NCI-H345 treated with DMSO at 0.1 percent for 48 hours (cell line): ENCODE results near the gene GSE1.
A peak's percentile ranks its signal among the peaks of the same experiment; 100 is the strongest.

Experiments
- DNase-seq: peaks from one replicate; lab custom pipeline; 2025; ENCODE audit not compliant: unreplicated experiment; lab: John Stamatoyannopoulos, UW

The GSE1 gene

DNA sequence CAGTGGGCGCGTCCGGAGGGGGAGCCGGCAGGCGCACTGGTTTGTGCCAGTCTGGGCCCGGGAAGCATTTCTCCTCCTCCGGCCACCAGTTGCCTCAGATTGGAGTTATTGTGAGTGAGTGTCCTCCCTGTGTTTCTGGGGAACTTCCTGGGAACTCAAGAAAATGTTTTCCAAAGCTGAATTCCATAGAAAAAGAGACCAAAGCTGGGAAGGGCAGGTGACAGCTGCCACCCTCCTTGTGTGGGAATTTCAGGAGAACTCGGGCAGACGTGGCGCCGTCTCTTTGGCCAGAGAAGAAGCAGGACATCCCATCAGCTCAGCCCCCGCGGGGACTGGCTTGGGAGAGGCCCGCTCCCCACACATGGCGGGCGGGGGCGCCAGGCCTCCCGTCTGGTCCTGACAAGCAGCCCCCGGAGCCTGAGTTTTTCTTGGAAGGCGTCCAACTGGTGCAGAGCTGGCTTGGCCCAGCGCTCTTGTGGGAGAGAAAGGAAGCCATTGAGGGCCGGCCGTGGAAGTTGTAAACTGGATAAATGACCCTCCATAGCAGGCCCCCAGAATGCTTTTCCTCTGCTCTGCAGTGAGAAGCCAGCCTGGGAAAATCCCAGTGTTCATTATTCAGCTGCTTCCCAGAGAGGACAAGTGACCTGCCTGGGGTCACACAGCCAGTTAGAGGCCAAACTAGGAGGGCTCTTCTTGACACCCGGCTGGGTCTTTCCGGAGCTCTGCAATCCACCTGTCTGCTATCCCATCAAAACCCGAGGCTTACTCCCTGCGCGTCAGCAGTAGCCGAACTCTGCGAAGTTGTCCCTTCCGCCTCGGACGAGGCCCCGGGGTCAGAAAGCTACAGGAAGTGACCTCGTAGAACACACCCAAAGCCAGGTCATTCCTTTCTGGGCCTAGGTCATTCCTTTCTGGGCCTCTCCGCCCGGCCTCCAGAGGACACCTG is 39.2 kb upstream of the GSE1 start:
- DNase-seq, result no peak

DNA sequence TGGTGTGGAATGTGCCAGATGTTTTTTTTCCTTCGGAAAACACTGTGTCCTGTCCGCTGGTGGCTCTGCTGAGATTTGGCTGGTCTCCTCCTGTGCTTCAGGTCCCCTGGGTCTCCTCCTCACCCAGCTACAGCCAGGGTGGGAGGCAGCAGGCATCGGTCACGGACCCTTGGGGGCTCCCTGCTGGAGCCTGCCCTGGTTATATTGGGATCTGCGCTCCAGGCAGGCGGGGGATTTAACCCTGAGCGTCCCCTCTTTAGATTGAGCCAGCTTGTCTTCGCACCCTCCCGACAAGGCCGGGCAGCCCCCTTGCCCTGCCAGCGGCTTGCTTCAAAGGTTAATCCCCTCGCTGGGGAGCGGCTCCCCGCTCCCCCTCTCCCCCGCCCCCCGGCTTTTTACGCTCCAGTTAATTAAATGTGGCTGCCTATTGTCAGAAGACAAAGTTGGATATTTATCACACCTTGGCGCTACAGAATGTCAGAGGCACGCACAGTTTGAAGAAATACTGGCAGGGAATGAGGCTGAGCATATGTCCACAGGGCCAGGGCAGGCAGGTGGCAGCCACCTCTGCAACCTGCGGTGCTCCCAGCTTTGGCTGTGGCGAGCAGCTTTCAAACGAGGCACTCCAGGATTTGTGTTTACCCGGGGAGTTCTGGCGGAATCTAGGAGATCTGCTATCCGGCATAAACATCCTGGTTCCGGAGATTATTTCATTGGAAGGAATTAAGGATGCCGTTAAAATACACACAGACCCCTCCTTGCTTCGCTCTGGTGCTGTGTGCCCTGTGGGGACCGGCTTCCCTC is 38.2 kb upstream of the GSE1 start:
- DNase-seq, result peak; percentile 55

DNA sequence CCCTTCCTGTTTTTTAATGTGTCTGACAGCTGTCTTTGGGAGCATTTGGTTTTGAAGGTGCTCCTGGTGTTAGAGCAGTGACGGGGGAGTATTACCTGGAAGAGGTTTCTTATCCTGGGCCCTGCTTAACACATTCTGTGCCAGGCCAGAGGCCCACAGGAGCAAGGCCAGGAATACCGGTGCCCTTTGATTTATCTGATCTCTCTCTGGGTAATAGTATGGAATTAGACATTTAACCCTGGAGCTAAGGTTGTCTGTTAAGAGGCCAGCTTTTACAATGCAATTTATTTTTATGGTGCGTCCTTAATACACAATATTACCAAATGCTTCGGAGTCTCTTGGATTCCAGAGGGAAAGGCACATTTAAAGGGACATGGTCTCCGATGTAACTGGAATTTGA is 37.2 kb upstream of the GSE1 start:
- DNase-seq, result no peak

DNA sequence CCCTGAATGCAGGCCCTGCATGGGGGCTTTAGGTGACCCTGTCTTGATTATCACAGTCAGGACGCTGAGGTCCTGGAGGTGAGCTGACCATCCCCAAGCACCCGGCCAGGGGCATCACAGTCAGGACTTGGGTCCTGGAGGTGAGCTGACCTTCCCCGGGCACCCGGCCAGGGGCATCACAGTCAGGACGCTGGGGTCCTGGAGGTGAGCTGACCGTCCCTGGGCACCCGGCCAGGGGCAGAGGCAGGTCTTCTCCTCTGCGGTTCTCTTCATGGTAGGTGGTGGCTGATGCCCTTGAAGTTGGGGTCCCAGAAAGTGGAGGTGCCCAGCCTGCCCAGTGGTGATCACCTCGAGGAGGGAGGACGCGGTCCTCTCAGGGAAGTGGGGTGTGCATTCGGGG is 36.2 kb upstream of the GSE1 start:
- DNase-seq, result no peak

DNA sequence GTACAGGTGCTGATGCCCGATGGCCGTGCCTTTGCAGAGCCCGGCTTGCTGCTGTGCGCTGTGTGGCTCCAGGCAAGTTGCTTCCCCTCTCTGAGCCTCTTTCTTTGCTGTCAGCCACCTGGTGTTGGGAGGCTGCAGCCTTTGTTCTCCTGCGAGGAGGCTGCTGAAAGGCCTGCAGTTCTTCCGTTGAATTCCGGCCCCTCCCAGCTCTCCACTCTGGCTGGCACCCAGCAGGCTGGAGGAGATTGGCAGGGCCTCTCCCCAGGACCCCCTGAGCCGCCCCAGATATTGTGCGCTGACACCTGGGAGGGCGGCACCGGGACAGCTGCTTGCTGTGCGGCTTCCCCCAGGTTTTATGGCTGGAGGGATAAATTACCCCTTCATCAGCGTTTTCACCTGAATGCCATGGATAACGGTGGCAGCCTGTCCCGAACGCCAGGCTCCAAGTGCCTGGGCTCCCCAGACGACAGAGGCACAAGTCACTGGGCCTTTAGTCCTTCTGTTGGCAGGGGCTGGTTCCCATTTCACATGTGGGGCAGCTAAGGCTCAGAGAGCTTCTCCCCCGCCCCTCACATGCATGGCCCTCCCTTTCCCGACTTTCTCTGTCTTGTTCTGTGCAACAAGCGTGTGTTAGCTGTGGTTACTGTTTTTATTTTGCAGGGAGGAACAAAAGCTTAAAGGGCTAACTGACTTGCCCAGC is 35.1 kb upstream of the GSE1 start:
- peak; percentile 57 for DNase-seq

DNA sequence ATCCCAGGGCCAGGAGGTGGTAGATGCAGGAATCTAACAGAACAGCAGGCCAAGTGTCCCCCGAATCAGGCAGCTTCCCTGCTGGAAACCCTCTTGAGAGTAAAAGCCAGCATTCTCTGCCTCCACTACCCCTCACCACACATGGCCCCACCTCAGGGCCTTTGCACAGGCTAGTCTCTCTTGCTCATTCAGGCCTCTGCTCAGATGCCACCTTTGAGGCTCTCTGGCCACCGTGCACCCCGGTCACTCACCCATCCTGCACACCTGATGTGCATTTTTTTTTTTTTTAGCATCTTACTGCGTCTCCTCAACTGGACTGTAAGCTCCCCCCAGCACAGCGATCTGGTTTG is 34.5 kb upstream of the GSE1 start:
- DNase-seq, result no peak

DNA sequence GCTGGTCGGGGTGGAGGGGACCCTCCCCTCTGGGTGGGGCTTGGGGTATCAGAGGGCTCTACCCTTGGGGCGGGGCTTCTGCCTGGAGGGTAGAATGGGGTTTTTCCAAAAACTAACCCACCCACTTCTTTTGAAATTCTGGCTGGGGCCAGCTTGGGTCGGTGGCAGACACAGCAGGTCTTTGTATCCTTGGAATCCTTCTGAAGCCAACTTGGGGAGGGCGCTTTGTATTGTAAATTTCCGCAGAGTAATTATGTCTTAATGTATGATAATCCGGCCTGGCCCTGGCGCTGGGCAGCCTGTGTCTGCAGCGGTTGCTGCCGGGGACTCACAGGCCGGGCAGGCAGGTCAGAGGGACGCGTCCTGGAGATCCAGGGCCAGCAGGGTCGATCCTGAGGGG is 33.9 kb upstream of the GSE1 start:
- no peak for DNase-seq

DNA sequence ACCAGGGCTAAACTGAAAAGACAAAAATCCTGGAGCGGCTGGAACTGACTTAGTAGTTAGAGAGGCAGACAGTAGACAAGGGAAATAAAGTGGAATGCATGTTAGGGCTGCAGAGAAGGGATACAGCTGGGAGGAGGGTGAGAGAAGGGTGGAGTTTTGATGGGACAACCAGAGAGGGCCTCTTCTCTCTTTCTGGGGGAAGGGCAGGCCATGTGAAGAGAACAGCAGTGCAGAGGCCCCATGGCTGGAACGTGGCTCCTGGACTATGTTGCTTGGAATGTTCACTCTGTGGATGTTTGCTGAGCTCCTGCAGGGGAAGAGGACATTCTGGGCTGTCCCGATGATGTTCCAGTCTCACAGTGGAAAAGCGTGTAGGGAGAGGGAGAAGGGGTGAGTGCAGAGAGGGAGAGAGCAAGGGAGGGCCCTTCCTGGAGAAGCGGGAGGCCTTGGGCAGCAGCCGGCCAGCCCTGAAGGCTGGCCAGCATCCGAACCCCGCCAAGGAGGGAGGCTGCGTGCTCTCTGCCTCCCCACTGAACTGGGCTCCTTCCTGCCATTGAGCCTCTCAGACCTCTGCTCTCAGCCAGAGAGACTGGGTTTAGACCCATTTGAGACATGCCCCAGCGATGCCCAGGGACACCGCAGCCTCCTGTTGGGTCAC is 33.1 kb upstream of the GSE1 start:
- DNase-seq, result no peak

DNA sequence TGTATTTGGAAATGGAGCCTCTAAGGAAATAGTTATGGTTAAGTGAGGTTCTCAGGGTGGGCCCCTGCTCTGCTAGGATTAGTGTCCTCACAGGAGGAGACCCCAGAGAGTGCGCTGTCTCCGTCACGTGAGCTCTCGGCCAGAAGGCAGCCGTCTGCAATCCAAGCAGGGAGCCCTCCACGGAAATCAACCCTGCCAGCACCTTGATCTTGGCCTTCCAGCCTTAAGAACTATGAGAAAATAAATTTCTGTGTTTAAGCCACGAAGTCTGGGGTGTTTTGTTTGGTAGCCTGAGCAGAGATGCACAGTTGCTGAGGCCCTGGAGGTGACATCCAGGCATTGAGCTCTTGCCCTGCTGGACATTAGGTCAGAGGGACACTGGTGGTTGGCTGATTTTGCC is 32.4 kb upstream of the GSE1 start:
- no peak for DNase-seq

DNA sequence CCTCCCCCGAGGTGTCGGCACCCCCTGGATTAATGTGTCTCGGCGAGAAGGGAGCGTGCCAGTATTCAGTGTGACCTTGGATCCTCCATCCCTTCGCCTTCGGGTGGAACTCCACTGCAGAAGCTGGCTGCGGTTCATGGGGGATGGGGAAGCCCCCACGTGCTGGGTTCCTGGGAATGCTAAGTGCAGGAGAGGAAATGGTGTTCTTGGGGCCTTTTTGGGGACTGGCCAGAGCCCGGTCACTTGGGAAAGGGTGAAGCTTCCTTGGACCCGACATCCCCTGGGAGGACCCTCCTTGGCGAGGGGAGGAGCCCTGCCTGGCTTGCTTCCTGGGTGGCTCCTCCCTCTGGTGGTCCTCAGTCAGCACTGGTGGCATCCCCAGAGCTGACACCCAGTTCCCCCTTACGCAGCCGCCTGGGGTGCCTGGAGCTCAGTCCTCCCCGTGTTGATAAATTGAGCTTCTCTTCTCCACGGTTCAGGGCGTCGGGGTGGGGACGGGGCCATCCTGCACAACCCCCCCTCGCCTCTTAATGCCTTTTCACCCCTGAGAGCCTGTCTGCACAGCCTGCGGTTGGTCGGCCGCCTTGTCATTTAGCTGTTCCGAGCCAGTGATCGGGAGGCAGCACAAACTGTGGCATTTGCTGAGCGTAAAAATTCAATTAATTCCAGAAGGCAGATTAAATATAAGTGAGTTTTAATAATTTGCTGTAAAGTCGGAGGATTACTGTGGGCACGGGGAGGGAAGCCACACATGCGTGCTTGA is 30.7 kb upstream of the GSE1 start:
- no peak for DNase-seq

DNA sequence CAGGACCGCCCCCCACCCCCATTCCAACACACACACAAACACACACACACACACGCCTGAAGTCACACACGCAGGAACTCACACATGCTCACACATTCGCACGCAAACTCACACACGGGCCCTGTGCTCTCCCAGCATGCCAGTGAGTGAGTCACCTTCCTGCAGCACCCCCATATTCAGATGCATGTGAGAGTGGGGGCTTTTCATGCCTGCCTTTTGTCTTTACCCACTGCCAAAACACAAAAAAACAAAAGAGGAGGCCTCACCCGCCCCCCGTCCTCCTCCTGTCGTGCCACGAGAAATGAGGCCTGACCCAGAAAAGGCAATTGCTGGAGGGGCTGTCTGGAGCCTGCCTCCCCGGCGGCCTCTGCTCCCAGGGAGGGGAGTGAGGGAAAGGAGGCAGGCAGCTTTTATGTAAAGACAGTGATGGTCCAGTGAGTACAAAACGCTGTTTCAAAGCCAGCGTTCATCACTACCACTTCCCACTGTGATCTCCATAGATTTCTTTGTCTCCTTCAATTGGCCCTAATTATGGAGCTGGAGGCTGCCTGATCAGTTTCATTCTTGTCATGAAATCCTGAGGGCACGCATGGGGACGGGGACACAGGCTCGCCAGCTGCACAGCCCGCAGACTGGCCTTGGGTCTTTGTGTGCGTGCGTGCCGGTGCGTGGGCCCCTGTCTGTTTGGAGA is 29.5 kb upstream of the GSE1 start:
- peak; percentile 76 for DNase-seq

DNA sequence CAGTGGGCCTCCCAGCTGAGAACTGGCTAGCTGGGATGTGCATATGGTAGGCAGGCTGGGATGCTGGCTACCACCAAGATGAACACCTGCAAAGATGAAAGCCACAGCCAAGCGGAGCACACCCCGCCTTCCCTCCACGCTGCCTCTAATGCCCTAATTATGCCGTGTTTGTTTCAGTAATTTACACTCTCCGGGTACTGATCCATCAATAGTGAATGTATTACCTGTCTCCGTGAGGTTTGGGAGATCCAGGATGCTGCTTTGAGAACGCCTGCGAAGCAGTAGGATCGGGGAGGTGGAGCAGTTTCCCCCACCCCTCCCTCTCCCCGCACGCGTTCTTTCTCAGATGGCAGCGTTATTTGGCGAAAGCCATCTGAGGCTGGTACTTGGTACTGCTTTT is 28.9 kb upstream of the GSE1 start:
- DNase-seq, result no peak

DNA sequence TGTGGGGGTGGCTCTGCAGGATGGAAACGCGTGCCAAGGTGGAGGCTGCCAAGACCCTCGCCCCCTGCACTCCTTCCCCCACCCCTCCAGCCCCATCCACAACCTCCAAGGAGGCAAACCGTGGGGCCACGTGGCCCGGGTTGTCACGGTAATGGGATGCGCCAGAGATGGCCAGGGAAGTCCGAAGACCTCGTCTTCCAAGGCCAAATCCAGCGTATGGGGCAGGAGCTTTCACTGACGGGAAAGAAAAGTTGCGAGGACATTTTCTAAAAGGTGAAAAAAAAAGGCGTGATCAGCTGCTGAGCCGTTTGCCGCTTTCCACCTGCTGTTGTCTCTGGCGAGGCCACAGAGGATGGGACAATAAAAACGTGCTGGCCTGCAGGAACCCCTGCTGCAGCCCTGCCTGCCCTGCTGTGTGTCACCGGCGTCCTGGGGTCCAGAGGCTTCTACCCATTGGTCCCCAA is 28.3 kb upstream of the GSE1 start:
- DNase-seq, result no peak

DNA sequence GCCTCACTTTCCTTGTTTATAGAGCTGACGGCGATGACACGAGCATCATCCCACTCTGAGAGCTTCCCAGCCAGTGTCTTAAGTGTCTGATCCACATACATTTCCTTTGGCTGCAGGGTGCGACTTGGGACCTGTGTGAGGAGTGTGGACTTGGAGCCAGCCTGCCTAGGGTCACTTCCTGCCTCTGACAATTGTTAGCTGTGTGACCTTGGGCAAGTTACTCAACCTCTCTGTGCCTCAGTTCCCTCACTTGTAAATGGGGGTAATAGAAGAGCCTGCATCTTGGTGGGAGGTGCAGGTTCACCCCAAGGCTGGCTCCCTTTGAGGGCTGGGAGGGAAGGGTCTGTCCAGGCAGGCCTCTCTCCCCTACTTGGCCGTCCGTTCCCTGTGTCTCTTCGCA is 27.4 kb upstream of the GSE1 start:
- no peak for DNase-seq

DNA sequence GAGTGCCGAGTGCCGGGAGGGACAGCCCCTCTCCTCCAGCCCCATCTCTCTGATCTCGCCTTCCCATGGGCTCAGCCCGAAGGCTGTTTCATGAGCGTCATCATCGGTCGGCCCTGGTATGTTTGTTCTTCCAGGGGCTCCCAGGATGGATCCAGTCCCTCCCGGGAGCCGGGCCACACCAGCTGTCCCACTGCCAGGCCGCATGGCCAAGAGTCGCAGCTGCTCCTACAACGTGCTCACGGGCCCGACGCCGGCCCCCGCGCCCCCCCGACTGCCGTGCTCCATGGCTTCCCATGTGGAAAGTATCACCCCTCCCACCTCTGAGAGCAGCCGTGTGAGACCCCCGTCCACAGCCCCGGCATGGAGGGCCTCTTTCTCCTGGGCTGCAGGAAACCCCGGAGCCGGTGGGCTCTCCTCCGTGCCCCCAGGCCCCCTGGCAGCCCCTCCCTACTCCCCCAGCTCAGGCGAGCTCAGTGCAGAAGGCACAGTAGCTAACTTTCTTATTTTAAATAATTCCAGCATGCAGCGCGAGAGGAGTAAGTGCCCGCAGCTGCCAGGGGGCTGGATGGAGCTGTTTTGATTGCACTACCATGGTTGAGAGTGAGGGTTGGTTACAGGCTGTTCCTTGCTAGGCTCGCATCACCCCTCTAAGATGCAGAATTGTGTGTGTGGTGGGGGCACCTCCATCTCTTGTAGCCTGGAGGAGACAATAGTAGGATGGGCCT is 26.6 kb upstream of the GSE1 start:
- no peak for DNase-seq

DNA sequence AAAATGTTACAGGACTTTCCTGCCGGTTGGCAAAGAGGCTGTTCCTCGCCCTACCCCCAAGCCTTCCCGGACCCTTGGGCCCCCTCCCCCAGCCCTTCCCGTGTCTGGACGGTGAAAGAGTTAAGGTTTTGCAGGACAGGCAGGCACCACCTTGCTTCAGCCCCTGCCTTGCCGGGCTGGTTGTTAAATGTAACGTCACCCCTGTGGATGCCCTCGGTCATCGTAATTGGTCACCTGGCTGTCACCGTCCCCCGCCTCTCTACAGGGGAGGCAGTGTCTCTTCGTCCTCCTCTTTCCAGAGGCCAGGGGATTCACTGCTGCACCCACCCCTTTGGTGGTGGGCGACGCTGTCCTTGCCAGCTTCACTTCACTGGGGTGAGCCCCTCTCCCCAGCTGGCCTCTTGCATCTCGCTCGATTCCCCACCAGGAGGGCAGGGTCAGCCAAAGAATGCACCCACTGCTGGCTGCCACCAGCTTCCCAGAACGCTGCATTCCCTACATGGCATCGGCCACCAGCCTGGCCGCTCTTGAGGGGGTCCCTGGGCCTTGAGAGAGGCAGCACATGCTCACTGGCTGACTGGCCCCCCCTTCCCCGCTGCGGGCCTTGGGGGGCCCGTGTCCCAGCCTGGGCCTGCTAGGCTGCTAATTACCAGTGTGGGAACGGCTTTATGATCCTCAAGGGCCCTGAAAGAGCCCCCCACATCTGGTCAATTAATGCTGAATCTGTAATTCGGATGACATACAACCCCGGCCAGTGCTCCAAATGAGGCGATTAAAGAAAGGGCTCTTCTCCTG is 25.2 kb upstream of the GSE1 start:
- no peak for DNase-seq

DNA sequence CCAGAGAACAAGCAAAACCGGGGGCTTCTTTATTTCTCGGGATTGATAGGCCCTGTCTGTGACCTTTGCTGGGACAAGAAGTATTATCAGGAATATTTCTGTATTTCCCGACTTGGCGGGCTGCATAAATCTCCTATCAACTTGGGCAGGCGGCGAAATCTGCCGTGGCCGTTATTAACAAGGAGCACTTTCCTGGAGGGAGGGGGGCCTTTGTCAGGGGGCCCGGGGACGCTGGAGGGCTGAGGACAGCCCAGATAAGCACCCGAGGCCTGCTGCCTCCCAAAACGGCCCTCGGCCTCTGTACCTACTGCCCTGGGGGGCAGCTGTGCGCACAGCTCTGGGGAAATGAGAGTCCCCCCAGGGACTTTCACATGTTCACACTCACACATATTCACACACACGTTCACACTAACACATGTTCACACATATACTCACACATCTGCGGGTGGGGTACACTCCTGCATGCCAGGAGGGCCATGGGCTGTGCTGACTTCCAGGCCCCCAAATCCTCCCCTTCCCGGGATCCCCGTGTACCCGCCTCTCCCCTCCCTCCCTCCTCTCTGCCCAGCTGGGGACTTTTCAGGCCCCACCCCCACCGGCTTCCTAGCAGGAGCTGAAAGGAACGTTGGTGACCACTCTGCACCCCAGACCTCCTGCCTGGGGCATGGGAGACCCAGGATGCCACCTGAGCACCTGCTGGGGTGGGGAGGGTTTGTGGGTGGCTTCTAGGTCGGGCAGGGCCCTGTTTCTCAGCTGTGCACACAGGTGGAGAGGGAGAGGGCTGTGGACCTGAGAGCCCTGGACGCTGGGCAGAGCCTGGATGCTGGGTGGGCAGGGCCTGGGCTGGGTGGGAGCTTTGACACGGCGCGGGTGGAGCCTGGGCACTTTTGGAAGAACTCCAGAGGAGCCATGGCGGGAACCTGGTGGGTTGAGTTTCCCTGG is 24.3 kb upstream of the GSE1 start:
- DNase-seq, result no peak
